HG03039 (cell line): ENCODE measurements around the gene TMEM145.

ENCODE experiments used
- ATAC-seq: cut with Tn5 transposase; IDR thresholded peaks from one replicate; pipeline ENCODE4 v1.9.1; 2021; ENCODE audit warnings: mild to moderate bottlenecking, moderate library complexity; ENCODE audit not compliant: unreplicated experiment

The TMEM145 gene

DNA sequence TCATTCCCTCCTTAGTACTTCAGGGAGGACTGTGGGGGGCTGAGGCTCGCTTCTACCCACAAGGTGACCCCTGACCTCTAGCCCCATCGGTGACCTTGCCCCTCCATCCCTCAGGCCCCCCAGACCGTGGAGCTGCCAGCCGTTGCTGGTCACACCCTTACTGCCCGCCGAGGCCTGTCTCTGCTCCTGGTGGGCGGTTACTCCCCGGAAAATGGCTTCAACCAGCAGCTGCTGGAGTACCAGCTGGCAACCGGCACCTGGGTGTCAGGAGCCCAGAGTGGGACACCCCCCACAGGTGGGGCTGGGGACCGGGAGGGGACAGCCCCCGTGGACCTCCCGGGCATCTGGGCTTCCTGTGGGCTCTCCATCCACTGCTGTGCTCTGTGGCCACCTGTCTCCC is 44.2 kb downstream of the TMEM145 start:
- no peak for ATAC-seq

DNA sequence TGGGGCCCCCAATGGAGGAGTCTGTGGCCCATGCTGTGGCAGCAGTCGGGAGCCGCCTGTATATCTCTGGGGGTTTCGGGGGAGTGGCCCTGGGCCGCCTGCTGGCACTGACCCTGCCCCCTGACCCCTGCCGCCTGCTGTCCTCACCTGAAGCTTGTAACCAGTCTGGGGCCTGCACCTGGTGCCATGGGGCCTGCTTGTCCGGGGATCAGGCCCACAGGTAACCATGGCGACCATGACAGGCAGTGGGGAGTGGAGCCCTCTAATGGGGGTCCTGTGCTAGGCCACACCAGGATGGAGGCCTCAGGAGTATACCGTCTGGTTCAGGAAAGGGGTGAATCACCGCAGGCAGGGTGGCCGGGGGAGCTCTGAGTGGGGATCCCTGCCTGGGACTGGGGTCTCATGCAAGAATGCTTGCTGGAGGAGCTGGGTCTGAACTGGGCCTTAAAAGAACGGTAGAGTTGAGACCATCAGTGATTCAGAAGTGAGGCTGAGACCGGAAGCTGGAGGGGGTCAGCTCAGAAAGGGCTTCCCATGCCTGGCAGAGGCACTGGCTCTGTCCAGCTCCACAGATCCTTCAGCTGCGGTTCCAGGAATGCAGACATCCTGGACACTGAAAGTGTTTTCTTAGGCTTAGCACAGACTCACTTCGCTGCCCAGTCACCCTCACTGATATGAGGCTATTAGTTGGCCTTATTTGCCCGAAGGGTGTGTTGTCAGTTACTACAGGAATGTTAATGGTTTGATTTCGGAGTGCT is 47.9 kb downstream of the TMEM145 start:
- no peak for ATAC-seq

DNA sequence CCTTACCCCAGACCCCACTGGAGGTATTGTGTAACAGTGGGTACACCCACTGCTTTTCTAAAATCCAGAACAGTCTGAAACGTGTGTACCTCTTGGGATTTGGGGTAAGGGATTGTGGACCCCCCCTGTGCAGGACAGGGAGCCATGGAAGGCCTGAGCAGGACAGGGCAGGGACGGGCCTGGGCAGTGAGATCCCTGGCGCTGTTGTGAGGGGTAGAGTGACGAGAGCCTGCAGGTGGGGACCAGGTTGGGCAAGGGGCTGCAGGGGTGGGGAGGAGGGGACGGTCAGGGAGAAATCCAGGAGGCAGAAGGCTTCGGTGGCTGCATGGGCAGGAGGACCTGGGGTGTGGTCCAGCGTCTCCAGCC is 48.4 kb downstream of the TMEM145 start:
- ATAC-seq = no peak

DNA sequence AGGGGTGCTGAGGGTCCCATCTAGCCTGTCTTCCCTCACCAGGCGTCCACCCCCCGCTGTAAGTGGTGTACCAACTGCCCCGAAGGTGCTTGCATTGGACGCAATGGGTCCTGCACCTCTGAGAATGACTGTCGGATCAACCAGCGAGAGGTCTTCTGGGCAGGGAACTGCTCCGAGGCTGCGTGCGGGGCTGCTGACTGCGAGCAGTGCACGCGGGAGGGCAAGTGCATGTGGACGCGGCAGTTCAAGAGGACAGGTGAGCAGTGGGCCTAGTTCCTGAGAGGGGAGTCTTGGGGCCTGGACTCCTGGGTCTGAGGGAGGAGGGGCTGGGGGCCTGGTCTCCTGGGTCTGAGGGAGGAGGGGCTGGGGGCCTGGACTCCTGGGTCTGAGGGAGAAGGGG is 49.2 kb downstream of the TMEM145 start:
- no peak for ATAC-seq

DNA sequence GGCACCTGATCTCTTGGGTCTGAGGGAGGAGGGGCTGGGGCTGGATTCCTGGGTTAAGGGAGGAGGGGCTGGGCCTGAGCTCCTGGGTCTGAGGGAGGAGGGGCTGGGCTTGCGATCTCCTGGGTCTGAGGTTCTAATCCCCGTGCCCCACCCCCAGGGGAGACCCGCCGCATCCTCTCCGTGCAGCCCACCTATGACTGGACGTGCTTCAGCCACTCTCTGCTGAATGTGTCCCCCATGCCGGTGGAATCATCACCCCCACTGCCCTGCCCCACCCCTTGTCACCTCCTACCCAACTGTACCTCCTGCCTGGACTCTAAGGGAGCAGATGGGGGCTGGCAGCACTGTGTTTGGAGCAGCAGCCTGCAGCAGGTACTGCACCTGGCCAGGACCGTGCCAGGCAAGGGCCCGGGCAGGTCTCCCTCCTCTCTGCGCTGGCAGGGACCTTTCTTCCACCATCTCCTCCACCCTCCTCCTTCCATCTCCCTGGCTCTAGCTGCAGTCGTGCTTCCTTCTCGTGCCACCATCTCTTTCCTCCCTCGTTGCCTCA is 49.9 kb downstream of the TMEM145 start:
- no peak for ATAC-seq

DNA sequence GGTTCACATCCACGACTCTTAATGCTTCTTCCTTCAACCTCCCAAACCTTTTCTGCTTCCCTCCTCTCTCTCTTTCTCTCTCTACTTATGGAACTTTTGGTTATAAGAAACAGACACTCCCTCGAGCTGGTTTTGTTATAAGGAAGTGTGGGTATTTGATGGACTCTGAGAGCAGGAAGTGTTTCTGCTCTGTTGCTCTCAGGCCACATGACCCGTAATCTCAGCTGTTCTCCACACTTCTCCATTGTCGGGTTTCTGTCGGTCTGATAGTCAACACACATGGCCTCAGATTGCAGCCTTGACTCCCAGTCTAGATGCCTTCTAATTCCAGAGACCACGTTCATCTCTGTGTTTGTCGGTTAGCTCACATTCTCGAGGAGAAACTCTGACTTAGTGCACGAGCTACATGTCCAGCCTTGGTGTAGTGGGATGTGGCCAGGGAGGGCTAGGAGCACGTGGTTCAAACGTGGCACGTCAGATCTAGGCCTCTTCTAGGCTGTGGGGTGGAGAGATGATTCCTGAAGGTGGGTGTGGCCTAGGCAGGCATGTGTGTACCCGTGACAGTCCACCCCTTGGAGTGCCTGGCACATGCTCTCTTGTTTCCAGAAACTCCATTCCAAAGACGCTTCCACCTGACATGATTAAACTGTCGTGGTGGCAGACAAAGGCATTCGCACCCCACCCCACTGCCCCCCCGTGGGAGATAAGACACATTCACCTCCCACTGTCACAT is 50.7 kb downstream of the TMEM145 start:
- no peak for ATAC-seq

DNA sequence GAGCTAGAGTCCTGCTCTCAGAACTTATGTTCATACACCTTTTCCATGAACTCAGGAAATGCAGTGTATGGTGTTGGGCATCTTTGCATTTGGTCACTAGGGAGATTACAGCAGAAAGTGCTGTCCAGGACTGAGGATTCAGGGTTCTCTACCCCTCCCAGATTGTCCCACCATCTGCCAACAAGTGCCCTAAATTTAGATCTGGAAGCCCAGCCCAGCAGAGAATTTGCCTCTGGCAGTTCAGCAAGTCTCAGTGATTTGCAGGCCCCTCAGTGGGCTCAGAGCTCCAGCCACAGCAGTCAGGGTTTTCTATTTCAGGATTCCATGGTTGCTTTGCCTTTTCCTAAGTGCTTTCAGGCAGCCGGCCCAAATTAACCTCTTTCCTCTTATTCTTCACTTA is 53.6 kb downstream of the TMEM145 start:
- ATAC-seq = no peak

DNA sequence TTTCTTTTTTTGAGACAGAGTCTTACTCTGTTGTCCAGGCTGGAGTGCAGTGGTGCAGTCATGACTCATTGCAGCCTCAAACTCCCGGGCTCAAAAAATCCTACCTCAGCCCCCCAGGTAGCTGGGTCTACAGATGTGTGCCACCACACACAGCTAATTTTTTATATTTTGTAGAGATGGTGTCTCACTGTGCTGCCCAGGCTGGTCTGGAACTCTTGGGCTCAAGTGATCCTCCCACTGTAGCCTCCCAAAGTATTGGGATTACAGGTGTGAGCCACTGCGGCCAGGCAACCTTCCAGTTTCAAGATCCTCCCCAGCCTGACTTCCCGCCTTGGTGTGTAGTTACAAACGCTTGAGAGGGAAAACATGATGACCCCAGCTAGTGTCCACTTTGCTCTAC is 54.8 kb downstream of the TMEM145 start:
- no peak for ATAC-seq

DNA sequence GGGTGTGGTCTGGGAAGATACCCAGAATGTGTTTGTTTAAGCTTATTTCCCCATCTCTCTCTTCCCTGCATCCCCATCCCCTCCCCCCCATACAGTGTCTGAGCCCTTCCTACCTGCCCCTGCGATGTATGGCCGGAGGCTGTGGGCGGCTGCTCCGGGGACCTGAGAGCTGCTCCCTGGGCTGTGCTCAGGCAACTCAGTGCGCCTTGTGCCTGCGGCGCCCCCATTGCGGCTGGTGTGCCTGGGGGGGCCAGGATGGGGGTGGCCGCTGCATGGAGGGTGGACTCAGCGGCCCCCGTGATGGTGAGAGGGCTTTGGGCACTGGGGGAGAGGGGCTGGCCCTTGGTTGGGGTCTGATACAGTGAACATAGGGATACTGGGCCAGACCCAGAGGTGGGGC is 55.3 kb downstream of the TMEM145 start:
- no peak for ATAC-seq

DNA sequence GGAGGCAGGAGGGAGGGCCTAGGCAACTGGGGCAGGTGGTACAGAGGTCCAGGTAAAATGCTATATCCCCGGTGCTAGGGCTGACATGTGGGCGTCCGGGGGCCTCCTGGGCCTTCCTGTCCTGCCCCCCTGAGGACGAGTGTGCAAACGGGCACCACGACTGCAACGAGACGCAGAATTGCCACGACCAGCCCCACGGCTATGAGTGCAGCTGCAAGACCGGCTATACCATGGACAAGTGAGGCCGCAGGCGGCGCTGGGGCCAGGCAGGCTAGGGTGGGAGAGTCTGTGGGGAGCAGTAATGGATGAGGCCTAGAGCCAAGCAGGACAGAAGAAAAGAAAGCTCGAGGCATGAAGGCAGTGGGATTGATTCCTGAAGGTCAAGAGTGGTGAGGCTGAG is 55.7 kb downstream of the TMEM145 start:
- no peak for ATAC-seq

DNA sequence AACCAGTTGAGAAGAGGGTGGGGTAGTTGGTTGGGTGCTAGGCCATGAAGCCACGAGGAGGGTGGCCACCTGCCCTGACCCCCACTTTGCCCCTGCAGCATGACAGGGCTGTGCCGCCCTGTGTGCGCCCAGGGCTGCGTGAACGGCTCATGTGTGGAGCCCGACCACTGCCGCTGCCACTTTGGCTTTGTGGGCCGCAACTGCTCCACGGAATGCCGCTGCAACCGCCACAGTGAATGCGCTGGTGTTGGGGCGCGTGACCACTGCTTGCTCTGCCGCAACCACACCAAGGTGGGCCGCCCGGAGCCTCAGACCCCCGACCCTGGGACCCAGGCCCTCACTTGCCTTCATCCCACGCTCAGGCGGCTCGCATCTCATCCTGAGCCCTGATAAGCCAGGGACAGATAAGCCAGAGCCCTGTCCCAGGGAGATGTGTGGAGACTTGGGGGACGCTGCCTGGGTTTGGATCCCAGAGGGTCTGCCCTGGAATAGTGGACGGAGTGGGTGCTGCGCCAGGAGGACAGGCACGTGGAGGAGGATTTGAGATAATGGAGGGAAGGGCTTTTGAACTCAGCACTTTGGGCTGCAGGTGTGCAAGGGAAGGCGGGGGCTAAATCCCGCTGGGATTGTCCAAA is 56.4 kb downstream of the TMEM145 start:
- ATAC-seq = no peak

DNA sequence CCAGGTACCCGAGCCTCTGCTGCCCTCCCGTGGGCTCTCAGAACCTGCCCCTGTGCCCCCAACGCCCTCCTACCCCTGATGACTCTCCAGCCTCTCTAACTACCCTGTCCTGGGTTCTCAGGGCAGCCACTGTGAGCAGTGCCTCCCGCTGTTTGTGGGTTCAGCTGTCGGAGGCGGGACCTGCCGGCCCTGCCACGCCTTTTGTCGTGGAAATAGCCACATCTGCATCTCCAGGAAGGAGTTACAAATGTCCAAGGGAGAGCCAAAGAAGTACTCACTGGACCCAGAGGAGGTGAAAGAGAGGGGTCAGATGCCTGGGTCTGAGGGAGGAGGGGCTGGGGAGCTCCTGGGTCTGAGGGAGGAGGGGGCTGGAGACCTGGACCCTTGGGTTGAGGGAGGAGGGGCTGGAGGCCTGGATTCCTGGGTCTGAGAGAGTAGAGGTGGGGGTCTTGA is 57.0 kb downstream of the TMEM145 start:
- ATAC-seq = no peak

DNA sequence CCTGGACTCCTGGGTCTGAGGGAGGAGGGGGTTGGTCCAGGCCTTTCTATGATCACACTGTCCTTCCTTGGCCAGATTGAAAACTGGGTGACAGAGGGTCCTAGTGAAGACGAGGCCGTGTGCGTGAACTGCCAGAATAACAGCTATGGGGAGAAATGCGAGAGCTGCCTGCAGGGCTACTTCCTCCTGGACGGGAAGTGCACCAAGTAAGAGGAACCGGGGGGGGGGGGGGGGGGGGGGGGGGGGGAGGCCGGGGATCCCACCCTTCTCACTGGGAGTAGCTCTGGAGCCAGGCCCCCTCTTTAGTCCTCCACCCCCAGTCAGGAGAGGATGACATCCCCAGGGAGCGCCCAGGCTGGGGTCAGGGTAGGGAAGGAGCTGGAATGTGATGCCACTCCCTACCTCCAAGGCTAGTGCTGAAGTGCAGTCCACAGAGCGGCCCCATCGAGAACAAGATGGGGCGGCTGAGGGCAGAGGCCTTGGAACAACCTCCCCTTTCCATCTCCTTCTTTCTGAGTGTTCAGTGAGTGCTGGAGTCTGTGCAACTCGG is 57.6 kb downstream of the TMEM145 start:
- ATAC-seq = no peak
